Left renal cortex interstitium (tissue), 4 donors: ENCODE data around the gene IGFBP4. TPM values are rescaled to one million over a fixed set of nuclear protein-coding genes. Genes with fewer than 3 reads are reported as not detected.

Source experiments
- DNase-seq, 4 donors: peaks; one replicate each; pipeline ENCODE4 v3.0.0-alpha.2; 2013; ENCODE audit warnings: low read depth in 4 of 4, low spot score in 2 of 4, missing footprints in 1 of 4
- polyA plus RNA-seq, 4 donors: library from polyadenylated mRNA; unstranded; fragments of 120-200 nt; gene quantifications; one replicate each; pipeline ENCODE4 v1.2.1, GENCODE V29; 2013; ENCODE audit not compliant: insufficient read length in 4 of 4

IGFBP4 gene
- polyA plus RNA-seq, 4 donors: 326 to 393 (median 358) TPM

GRCh38 chr17:40430272-40431230 is 12.7 kb upstream of the IGFBP4 start:
- DNase-seq: no peak

- no peak for DNase-seq
Measured at GRCh38 chr17:40431231-40431602, 12.0 kb upstream of the IGFBP4 start.

- DNase-seq: no peak
Measured at GRCh38 chr17:40432864-40433528, 10.3 kb upstream of the IGFBP4 start.

DNA sequence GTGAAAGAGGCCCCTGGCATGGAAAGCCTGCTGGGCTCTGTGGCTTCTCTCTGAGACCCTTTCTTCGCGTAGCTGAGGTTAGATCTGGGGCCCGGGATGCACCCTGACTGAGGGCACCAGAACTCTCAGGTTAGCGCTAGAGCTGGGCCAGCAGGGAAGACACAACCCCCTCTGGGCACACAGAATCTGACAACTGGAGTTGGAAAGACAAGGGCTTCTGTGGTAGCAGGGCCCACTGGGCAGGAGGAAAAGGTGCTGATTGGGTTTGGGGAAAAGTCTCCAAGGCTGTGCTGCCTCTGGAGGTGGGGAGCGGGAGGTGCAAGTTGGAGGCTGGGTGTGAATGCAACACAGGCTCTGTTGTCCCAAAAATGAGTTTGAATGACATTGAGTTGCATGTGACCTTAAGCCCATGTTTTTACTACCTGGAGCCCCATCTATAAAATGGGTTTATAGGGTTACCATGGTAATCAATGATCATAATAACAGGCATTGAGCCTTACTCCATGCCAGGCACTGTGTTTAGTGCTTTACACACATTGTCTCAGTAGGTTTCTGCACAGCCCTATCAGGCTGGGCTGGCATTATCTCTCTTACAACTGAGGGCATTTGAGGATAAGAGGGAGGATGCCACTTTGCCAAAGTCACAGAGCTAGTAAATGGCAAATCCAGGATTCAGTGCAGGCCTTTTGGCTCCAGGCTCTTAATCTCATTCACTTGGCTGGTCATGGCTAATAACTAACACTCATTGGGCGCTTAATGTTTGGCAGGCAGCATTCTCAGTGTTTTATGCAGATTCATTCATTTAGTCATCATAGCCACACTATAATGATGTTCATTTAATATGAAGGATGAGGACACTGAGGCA is 9.5 kb upstream of the IGFBP4 start:
- DNase-seq: no peak

DNA sequence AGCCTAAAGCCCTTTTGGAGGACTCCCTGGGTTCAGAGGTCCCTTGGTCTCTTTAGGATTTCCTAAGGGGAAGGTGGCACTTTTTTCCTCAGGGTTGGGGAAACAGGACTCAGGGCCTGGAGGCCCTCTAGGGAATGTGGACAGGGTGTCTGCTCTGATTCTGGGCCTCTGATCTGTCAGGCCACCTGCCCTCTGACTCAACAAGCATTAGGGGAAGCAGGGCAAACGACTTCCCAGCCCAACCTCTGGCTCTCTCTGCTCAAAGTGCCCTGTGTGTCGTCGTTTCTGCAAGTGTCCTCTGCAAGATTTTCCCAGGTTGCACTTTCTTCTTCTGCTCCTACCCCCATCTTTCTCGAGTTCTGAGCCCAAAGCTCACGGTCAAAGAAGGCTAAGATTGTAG is 6.6 kb upstream of the IGFBP4 start:
- no peak for DNase-seq

DNA sequence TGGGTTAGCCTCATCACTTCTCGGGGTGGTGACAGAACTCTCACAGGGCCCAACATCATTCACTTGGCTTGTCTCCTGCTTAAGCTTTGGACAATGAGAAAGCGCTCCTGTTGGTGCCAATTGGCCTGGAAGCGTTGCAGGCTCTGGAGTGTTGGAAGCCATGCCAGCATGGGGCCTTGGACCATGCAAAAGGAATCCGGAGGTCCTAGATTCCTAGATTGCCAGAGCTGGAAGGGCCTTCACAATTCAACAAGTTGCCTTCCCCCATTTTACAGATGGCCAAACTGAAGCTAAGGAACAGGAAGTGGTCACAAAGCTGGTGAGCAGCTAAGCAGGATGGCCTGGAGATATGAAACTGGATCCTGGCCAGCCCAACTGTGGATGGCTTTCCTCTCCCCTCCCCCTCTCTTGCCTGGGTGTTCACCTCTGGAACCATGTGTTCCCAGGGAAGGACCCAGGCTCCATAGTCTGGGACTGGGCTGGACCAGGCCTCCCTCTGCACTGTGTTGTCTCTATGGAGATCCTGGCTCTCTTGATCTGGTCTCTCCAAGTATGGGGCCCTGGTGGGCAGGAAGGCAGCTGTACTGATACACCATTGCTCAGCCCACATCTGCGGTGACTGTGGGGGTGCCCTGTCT is 6.0 kb upstream of the IGFBP4 start:
- no peak for DNase-seq

- DNase-seq: no peak
Measured at GRCh38 chr17:40440166-40440565, 3.1 kb upstream of the IGFBP4 start.

GRCh38 chr17:40442392-40443195 is 656 bp upstream of the IGFBP4 start:
- DNase-seq: no peak

DNA sequence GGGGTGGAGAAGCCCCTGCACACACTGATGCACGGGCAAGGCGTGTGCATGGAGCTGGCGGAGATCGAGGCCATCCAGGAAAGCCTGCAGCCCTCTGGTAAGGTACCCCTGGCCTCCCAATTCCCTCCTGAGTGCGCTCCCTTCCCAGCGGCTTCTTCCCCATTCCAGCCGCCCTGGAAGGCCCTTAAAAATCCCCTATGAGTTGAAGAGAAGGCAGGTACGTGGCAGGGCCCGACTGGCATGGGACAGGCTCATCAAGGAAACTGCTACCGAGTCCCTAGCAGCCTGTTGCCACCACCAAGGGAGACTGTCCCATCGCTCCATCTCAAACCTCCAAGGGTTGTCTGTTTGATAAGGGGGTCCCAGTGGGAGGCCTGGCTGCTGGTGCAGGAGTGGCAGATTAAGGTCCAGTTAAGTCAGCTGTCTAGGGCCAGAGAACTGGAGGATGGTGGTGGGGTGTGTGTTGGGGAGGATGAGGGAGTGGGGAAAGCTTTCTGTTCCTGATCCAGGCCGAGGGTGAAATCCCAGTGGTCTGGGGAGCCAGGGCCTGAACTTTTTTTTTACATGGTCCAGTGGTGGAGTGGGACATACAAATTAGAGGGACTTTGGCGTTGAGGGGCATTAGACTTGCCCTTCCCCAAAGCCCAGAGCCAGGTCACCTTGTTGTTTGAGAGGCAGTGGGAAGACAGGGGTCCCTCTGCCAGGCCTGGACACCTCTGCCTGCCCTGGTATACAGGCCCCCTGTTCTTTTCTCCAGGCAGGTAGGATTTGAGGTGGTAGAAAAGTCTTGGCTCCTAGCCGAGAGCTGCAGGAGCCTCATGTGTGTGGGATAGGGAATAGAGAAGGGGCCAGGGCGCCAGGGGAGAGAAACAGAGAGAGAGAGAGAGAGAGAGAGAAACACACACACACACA is 994 bp downstream of the IGFBP4 start:
- no peak for DNase-seq

GRCh38 chr17:40445751-40446468 is 2.7 kb downstream of the IGFBP4 start:
- DNase-seq: no peak

DNA sequence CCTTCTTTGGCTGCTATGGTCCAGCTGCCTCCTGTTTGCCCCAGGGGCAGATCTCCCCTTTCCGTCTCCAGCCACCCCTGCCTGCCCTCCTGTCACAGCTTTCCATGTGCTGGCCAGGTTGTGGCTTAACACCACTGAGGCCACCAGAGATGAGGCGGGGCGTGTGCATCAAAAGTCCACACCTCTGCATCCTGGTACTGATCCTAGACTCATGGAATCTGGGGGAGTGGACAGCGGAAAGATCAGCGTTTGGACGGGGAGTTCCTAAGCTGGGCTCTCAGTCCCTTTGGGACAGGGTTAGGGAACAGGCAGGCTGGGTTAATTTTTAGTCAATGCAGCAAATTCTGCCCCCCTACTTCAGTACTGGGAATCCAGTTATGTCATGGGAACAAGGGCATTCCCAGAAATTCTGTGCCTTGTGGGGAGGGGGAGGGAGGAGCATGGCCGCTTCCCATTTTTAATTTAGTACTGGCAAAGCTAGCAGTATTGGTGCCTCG is 3.9 kb downstream of the IGFBP4 start:
- no peak for DNase-seq

- no peak for DNase-seq
Measured at GRCh38 chr17:40447806-40448205, 4.6 kb downstream of the IGFBP4 start.

DNA sequence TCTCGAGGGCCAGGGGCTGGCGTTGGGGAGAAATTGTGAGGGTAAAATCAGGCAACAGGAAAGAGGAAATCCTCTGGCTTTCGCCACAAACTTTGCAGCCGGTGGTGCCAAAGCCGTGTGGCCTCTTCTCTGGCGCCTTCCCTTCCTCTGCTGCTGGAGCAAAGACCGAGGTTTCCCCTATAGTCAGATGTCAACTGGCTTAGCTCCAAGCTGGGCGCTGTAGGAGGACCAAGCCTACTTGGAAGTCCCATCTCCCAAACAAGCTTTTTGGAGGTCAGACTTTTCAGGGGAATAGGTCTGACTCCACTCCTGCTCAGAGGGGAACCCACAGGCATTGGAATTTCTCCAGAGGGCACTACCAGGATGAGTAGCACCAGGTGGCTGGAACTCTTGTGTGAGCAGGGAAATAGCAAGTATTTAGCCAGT is 5.0 kb downstream of the IGFBP4 start:
- DNase-seq: no peak

DNA sequence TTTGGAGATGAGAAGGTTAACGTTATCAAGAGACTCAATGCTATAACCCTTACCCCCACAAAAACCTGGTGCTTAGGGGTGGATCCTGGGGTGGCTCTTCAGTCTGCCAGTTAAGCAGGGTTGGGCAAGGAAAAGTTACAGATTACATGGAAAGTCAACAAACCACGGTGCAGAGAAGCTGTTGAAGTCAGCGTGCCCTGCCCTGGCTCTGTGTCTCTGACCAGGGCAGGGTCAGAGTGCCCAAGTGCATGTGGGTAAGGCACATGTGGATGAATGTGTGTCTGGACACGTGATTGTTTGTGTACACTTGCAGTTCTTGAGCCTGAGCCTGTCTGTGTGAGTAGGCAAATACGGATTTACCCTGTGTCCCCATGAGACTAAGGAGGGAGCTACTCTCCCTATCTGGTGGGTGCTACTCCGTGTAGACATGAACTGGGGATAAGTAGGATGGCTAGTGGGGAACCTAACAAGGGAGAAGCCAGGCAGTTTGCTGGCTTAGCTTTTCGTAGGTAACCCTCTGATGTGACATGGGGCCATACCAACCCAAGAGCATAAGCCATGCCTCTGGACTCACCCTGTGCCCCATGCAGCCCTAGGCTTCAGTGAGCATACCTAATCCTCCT is 5.5 kb downstream of the IGFBP4 start:
- DNase-seq: no peak

DNA sequence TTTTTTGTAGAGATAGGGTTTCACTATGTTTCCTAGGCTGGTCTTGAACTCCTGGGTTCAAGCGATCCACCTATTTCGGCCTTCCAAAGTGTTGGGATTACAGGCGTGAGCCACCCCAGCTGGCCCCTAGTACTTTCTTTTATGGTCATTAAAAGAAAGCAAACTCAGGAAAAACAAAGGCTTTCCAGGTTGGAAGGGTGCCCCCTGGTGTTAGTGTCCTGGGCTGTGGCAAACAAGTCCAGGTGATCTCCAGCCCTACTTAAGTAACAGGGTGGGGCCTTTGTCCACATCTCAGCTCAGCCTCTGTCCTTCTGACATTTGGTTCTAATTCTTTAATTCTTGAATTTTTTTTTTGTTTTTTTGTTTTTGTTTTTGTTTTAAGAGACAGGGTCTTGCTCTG is 6.9 kb downstream of the IGFBP4 start:
- no peak for DNase-seq

DNA sequence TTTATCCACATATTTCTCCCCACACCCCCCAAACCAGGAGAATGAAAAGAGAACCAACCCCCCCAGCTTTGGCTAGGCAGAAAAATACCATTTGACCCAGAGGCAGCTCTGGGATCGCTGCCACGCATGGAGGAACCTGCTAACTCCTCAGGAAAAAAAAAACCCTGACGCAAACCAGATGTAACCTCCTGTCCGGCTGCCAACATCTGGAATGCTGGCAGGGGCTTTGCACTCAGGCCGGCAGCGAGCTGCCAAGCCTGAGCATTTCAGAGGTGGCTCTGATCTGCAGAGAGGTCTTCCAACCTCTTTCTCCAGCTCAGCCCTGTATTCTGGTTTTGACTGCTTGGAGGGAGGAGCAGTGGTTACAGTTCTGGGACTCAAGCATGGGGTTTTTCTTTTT is 8.2 kb downstream of the IGFBP4 start:
- no peak for DNase-seq

- DNase-seq: no peak
Measured at GRCh38 chr17:40452216-40452787, 9.1 kb downstream of the IGFBP4 start.
